Liver (tissue), 9 donors: ENCODE results near the gene NOD1. TPM values are rescaled to one million over a fixed set of nuclear protein-coding genes. Genes with fewer than 3 reads are reported as not detected.

Experiments used
- DNase-seq: peaks from one replicate; pipeline ENCODE4 v3.0.0-alpha.2; 2017; ENCODE audit warnings: low spot score
- H3K27ac ChIP-seq, 2 donors: one replicate each; pipeline ENCODE4 v1.7.0; 2013; ENCODE audit warnings: inconsistent platforms in 2 of 2, low read length in 2 of 2, control low read depth in 1 of 2, low read depth in 1 of 2, mild to moderate bottlenecking in 1 of 2
- H3K27me3 ChIP-seq, 4 donors: one replicate each; pipeline versions ENCODE4 v1.6.1 to v1.7.0; 2013; ENCODE audit warnings: low read length in 3 of 4, inconsistent platforms in 1 of 4, mild to moderate bottlenecking in 1 of 4, moderate library complexity in 1 of 4; ENCODE audit not compliant: control insufficient read depth in 4 of 4, insufficient read depth in 4 of 4
- H3K36me3 ChIP-seq, 4 donors: one replicate each; pipeline versions ENCODE4 v1.6.1 to v1.7.0; 2013; ENCODE audit warnings: low read length in 3 of 4, mild to moderate bottlenecking in 3 of 4, low read depth in 1 of 4, moderate library complexity in 1 of 4; ENCODE audit not compliant: control insufficient read depth in 4 of 4, insufficient read depth in 3 of 4
- H3K4me1 ChIP-seq, 4 donors: one replicate each; pipeline versions ENCODE4 v1.6.1 to v1.7.0; 2013; ENCODE audit warnings: low read length in 3 of 4, mild to moderate bottlenecking in 3 of 4, moderate library complexity in 1 of 4; ENCODE audit not compliant: control insufficient read depth in 4 of 4, insufficient read depth in 4 of 4
- H3K4me3 ChIP-seq, 3 donors: one replicate each; pipeline versions ENCODE4 v1.6.1 to v1.7.0; 2013; ENCODE audit warnings: low read length in 3 of 3, control low read depth in 1 of 3, low read depth in 1 of 3, mild to moderate bottlenecking in 1 of 3
- H3K9ac ChIP-seq, 2 donors: one replicate each; pipeline ENCODE4 v1.7.0; 2013; ENCODE audit warnings: low read length in 2 of 2, mild to moderate bottlenecking in 2 of 2, moderate library complexity in 2 of 2, control low read depth in 1 of 2, low read depth in 1 of 2
- H3K9me3 ChIP-seq, 4 donors: one replicate each; pipeline versions ENCODE4 v1.6.1 to v1.7.0; 2013; ENCODE audit warnings: low read length in 3 of 4; ENCODE audit not compliant: control insufficient read depth in 4 of 4
- EGR1 ChIP-seq, 2 donors: IDR thresholded peaks; 2 replicates each; pipeline ENCODE4 v1.6.1; 2016 to 2018; ENCODE audit warnings: antibody characterized with exemption in 2 of 2, low read depth in 2 of 2
- FOXA1 ChIP-seq: IDR thresholded peaks from 2 replicates; pipeline ENCODE4 v1.6.1; 2016; ENCODE audit warnings: antibody characterized with exemption
- FOXA2 ChIP-seq: IDR thresholded peaks from 2 replicates; pipeline ENCODE4 v1.6.1; 2016; ENCODE audit warnings: antibody characterized with exemption
- GABPA ChIP-seq, 2 donors: IDR thresholded peaks in 1 of 2; conservative IDR thresholded peaks in 1 of 2; 2 replicates each; pipeline ENCODE4 v1.6.1; 2016; ENCODE audit warnings: antibody characterized with exemption in 2 of 2, mild to moderate bottlenecking in 1 of 2, moderate library complexity in 1 of 2
- HNF4A ChIP-seq, 2 donors: conservative IDR thresholded peaks; 2 replicates each; pipeline ENCODE4 v1.6.1; 2016; ENCODE audit warnings: antibody characterized with exemption in 2 of 2, mild to moderate bottlenecking in 2 of 2
- JUND ChIP-seq, 2 donors: IDR thresholded peaks; 2 replicates each; pipeline ENCODE4 v1.6.1; 2016; ENCODE audit warnings: antibody characterized with exemption in 2 of 2
- NR2F2 ChIP-seq: IDR thresholded peaks from 2 replicates; pipeline ENCODE4 v1.6.1; 2016; ENCODE audit warnings: antibody characterized with exemption
- RAD21 ChIP-seq, 2 donors: IDR thresholded peaks; 2 replicates each; pipeline ENCODE4 v1.6.1; 2016; ENCODE audit warnings: antibody characterized with exemption in 2 of 2, mild to moderate bottlenecking in 2 of 2
- YY1 ChIP-seq: IDR thresholded peaks from 2 replicates; pipeline ENCODE4 v1.6.1; 2016; ENCODE audit warnings: antibody characterized with exemption, mild to moderate bottlenecking
- WGBS: extraction: QIAGEN DNeasy Blood & Tissue Kit; methylation state at CpG from one replicate; pipeline ENCODE4 v1.1.7; 2013; 5-methylcytosine and 5-hydroxymethylcytosine counted together
- polyA plus RNA-seq, 2 donors: library from polyadenylated mRNA; stranded (reverse) in 1 of 2; unstranded in 1 of 2; fragments of 200-250 nt in 1 of 2; fragments of >200 nt in 1 of 2; fragmentation: Nextera tagmentation in 1 of 2; extraction: Ambion mirVana in 1 of 2; gene quantifications; one replicate each; pipeline versions ENCODE4 v1.2.1 to v1.2.3, GENCODE V29; 2013 to 2015
- total RNA-seq, 2 donors: library from RNA; depleted of rRNA; stranded (reverse); fragments of >200 nt; gene quantifications; one replicate each; pipeline ENCODE4 v1.2.3, GENCODE V29; 2014
- TF ChIP-seq, protein P1 (sequence below): IDR thresholded peaks from 2 replicates; pipeline ENCODE4 v1.6.1; 2016; ENCODE audit warnings: antibody characterized with exemption
- TF ChIP-seq, protein P2 (sequence below): IDR thresholded peaks from 2 replicates; pipeline ENCODE4 v1.6.1; 2016; ENCODE audit warnings: antibody characterized with exemption, mild to moderate bottlenecking
- TF ChIP-seq, protein P3 (sequence below): IDR thresholded peaks from 2 replicates; pipeline ENCODE4 v1.6.1; 2016; ENCODE audit warnings: antibody characterized with exemption
- donor health status: healthy.
- donor health status: healthy.
- donor health status: healthy.
- donor health status: healthy.
- donor health status: healthy.

The NOD1 gene
- total and polyA plus RNA-seq, 4 donors: 1.7 to 3.5 (median 2.0) TPM

DNA sequence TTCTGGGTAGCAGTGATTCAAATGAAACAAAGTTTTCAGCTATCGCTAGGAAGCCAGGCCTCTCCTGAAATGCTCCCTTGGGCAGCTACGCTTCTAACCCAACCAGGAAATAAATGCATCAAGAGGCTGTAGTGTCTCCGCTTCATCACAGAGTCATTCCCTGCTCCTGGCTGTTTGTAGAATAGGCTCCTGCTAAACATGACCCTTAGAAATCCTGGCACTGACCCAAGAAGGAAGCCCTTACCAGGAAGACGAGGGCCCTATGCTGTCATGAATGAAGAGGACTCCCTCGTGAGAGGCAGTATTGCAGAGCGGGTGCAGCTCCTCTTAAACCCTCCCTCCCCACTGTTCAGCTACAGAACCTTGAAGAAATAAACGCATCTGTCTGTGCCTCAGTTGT lies 48.3 kb downstream of the NOD1 start:
- Histone ChIP-seq H3K27ac (no peak overlapping the region), H3K4me1 (peaks cover 10 to 53% (median 31%) of the 10 kb centered on the region in 4 donors)
- TF ChIP-seq NR2F2 (no peak), RAD21 (IDR thresholded peaks at IDR 0.05) (peak in 1 of 2 donors; percentile 5)

DNA sequence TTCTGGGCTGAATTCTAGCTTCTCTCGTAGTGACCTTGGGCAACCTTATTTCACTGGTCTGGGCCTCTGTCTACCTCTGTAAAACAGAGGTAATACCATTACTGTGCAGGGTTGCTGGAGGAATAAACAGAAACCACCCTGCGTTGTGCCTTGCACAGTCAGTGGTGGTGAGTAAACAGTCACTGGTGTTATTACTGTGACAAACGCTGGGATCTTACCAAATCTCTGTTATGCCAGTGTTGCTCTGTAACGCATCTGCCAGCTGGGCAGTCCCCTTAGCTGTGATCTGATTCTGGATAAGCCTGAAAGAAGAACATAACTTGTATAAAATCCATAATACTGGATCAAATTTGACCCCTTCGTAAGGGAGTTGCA lies 49.4 kb downstream of the NOD1 start:
- DNase-seq: no peak
- Histone ChIP-seq H3K27me3 (no peaks in the 10 kb centered on the region), H3K9me3 (no peaks in the 10 kb centered on the region), H3K9ac (no peak overlapping the region), H3K4me3 (no peak overlapping the region), H3K4me1 (peaks cover 10 to 53% (median 31%) of the 10 kb centered on the region in 4 donors), H3K36me3 (no peaks in the 10 kb centered on the region), H3K27ac (peak overlapping the region; percentile 5 to 32)
- WGBS: 38% methylated on average over 5 of the region's 5 CpGs
- no peak for TF ChIP-seq HNF4A (conservative IDR thresholded peaks at IDR 0.05)
- TF ChIP-seq, protein P1, sequence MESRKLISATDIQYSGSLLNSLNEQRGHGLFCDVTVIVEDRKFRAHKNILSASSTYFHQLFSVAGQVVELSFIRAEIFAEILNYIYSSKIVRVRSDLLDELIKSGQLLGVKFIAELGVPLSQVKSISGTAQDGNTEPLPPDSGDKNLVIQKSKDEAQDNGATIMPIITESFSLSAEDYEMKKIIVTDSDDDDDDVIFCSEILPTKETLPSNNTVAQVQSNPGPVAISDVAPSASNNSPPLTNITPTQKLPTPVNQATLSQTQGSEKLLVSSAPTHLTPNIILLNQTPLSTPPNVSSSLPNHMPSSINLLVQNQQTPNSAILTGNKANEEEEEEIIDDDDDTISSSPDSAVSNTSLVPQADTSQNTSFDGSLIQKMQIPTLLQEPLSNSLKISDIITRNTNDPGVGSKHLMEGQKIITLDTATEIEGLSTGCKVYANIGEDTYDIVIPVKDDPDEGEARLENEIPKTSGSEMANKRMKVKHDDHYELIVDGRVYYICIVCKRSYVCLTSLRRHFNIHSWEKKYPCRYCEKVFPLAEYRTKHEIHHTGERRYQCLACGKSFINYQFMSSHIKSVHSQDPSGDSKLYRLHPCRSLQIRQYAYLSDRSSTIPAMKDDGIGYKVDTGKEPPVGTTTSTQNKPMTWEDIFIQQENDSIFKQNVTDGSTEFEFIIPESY: no peak
- TF ChIP-seq RAD21 (IDR thresholded peaks at IDR 0.05): no peak
- TF ChIP-seq, protein P2, sequence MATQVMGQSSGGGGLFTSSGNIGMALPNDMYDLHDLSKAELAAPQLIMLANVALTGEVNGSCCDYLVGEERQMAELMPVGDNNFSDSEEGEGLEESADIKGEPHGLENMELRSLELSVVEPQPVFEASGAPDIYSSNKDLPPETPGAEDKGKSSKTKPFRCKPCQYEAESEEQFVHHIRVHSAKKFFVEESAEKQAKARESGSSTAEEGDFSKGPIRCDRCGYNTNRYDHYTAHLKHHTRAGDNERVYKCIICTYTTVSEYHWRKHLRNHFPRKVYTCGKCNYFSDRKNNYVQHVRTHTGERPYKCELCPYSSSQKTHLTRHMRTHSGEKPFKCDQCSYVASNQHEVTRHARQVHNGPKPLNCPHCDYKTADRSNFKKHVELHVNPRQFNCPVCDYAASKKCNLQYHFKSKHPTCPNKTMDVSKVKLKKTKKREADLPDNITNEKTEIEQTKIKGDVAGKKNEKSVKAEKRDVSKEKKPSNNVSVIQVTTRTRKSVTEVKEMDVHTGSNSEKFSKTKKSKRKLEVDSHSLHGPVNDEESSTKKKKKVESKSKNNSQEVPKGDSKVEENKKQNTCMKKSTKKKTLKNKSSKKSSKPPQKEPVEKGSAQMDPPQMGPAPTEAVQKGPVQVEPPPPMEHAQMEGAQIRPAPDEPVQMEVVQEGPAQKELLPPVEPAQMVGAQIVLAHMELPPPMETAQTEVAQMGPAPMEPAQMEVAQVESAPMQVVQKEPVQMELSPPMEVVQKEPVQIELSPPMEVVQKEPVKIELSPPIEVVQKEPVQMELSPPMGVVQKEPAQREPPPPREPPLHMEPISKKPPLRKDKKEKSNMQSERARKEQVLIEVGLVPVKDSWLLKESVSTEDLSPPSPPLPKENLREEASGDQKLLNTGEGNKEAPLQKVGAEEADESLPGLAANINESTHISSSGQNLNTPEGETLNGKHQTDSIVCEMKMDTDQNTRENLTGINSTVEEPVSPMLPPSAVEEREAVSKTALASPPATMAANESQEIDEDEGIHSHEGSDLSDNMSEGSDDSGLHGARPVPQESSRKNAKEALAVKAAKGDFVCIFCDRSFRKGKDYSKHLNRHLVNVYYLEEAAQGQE: no peak
- peak; percentile 41 for TF ChIP-seq FOXA2
- no peak for TF ChIP-seq GABPA (IDR thresholded peaks at IDR 0.05 in 1 of 2, conservative IDR thresholded peaks at IDR 0.05 in 1 of 2)
- no peak for TF ChIP-seq JUND (IDR thresholded peaks at IDR 0.05)
- TF ChIP-seq FOXA1: no peak

More for the DNA sequence above, 48.3 kb downstream of the NOD1 start:
- Histone ChIP-seq H3K9ac (no peak overlapping the region), H3K9me3 (no peaks in the 10 kb centered on the region), H3K36me3 (no peaks in the 10 kb centered on the region), H3K4me3 (no peak overlapping the region), H3K27me3 (no peaks in the 10 kb centered on the region)
- WGBS: 64% methylated on average over 7 of the region's 7 CpGs
- no peak for DNase-seq

DNA sequence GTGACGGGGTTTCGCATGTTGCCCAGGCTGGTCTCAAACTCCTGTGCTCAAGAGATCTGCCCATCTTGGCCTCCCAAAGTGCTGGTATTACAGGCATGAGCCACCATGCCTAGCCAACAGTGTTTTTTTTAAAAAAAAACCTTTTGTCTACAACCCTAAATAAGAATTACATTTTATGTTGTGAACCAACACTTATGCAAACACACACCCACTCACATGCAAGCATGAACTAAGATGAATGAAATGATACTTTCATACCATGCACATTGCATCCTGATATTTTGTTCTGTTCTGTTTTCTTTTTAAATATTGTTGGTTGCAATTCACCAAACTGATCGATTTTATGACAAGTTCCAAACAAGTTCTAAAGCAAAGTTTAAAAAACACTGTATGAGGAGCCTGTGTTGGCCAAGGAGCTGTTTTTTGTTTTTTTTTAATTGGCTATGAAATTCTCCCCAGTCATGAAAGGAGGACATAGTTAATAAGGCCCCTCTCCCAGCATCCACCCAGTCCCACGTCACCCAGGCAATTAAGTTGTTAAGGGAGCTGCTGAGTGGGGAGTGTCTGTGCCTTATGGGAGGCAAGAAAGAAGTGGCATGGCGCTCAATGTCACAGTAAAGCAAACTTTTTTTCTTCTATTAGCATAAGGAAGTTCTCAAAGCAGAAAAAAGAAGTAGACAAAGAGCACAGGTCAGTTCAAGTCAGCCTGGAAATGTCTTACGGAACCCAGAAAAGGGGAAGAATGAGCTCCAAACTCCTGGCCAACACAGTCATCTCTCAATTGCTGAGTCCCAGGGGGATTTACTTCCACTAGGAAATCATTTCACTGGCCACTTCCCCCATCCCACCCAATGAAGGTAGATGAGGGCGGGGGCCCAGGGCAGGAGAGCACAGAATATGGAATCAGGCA lies 50.1 kb downstream of the NOD1 start:
- H3K4me3 ChIP-seq: no peak overlapping the region
- peaks cover 9 to 51% (median 31%) of the 10 kb centered on the region in 4 donors for H3K4me1 ChIP-seq
- DNase-seq: no peak
- no peak for TF ChIP-seq GABPA (IDR thresholded peaks at IDR 0.05 in 1 of 2, conservative IDR thresholded peaks at IDR 0.05 in 1 of 2)
- TF ChIP-seq EGR1 (IDR thresholded peaks at IDR 0.05; ENCODE audit: low read depth in 2 of 2): no peak
- no peak for TF ChIP-seq JUND (IDR thresholded peaks at IDR 0.05)
- TF ChIP-seq NR2F2: no peak
- no peak for TF ChIP-seq HNF4A (conservative IDR thresholded peaks at IDR 0.05)
- TF ChIP-seq, protein P3, sequence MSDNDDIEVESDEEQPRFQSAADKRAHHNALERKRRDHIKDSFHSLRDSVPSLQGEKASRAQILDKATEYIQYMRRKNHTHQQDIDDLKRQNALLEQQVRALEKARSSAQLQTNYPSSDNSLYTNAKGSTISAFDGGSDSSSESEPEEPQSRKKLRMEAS: no peak
- TF ChIP-seq YY1: no peak
- TF ChIP-seq FOXA1: no peak
- no peak overlapping the region for H3K9ac ChIP-seq
- no peaks in the 10 kb centered on the region for H3K36me3 ChIP-seq
- 75% methylated on average over 7 of the region's 7 CpGs for WGBS
- H3K9me3 ChIP-seq: no peaks in the 10 kb centered on the region
- peak overlapping the region; percentile 5 to 32 for H3K27ac ChIP-seq
- H3K27me3 ChIP-seq: no peaks in the 10 kb centered on the region
